ENCODE data around the gene FXN. TPM values are rescaled to one million over a fixed set of nuclear protein-coding genes. Genes with fewer than 3 reads are reported as not detected.
A peak's percentile ranks its signal among the peaks of the same experiment; 100 is the strongest.

Gene FXN
- total and polyA plus RNA-seq, 3 experiments from 2014 or later, result 30.0 to 56.1 (median 31.1) TPM

DNA sequence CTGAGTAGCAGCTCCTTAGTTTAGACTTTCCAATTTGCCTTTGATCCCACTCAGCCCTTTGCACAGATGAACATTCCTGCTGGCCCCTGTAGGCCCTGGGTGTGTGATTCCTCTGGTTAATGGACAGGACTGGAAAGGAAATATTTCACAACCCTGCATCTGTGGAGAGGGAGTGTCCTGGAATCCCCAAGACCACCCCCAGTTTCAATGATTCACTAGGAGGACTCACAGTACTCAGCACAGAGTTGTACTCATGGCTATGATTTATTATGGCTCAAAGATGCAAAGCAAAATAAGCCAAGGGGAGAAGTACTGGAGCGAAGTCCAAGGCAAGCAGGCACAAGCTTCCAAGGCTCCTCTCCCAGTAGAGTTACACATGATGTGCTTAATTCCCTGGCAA lies 96.1 kb downstream of the FXN start:
- Histone ChIP-seq H3K27ac (ENCODE audit: low read depth, low read length) (no peak overlapping the region), H3K4me1 (ENCODE audit: insufficient read depth, low read length) (no peaks in the 10 kb centered on the region), H3K9me3 (ENCODE audit: low read length) (no peaks in the 10 kb centered on the region), H3K4me3 (ENCODE audit: low read length) (no peak overlapping the region), H3K36me3 (ENCODE audit: insufficient read depth, low read length) (no peaks in the 10 kb centered on the region), H3K27me3 (ENCODE audit: insufficient read depth, low read length, poor library complexity, severe bottlenecking) (no peaks in the 10 kb centered on the region)
- no peak for DNase-seq
- H3K9me3 Mint-ChIP-seq, result no peaks in the 10 kb centered on the region
- peaks cover 0 to 5% of the 10 kb centered on the region in 2 donors for H3K27me3 Mint-ChIP-seq
- H3K4me3 Mint-ChIP-seq, result peak overlapping the region in 1 of 7 donors; percentile 23
- peaks cover 0 to 3% (median 0%) of the 10 kb centered on the region in 3 donors for H3K36me3 Mint-ChIP-seq
- H3K4me1 Mint-ChIP-seq, result no peaks in the 10 kb centered on the region
- H3K27ac Mint-ChIP-seq, result no peak overlapping the region
- CTCF ChIA-PET, result interaction anchor here (1.7 kb wide), 1 partner anchor 10 kb away, joined by 5 read pairs; no protein-coding TSS in a partner anchor
- POLR2A ChIA-PET, result no interaction called here

DNA sequence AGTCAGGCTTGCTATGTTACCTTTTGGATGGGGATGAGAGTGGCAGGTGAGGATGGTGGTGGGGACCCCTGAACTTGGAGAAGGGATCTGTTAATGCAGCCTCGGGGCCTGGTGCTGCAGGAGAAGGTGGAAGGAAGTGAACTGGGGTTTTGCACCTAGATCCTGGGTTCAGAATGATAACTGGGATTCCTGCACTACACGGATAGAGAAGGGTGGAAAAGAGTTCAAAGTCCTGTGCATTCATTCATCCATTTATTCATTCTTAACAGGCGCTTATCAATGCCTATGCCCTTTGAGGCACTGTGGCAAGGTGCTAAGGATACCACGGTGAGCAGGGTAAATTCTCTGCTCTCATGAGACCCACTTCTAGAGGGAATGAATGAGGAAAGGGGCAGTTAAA lies 96.8 kb downstream of the FXN start:
- H3K27ac ChIP-seq (ENCODE audit: low read depth, low read length), result no peak overlapping the region
- no peaks in the 10 kb centered on the region for H3K36me3 ChIP-seq (ENCODE audit: insufficient read depth, low read length)
- H3K4me1 ChIP-seq (ENCODE audit: insufficient read depth, low read length), result no peaks in the 10 kb centered on the region
- Mint-ChIP-seq H3K4me3 (no peak overlapping the region), H3K27ac (no peak overlapping the region), H3K36me3 (peaks cover 0 to 3% (median 0%) of the 10 kb centered on the region in 3 donors), H3K4me1 (no peaks in the 10 kb centered on the region), H3K9me3 (no peaks in the 10 kb centered on the region), H3K27me3 (peaks cover 0 to 5% of the 10 kb centered on the region in 2 donors)
- POLR2A ChIA-PET, result no interaction called here
- DNase-seq, result no peak
- H3K9me3 ChIP-seq (ENCODE audit: low read length), result no peaks in the 10 kb centered on the region
- no peak overlapping the region for H3K4me3 ChIP-seq (ENCODE audit: low read length)
- H3K27me3 ChIP-seq (ENCODE audit: insufficient read depth, low read length, poor library complexity, severe bottlenecking), result no peaks in the 10 kb centered on the region
- CTCF ChIA-PET, result interaction anchor here (1.7 kb wide), 1 partner anchor 10 kb away, joined by 5 read pairs; no protein-coding TSS in a partner anchor

DNA sequence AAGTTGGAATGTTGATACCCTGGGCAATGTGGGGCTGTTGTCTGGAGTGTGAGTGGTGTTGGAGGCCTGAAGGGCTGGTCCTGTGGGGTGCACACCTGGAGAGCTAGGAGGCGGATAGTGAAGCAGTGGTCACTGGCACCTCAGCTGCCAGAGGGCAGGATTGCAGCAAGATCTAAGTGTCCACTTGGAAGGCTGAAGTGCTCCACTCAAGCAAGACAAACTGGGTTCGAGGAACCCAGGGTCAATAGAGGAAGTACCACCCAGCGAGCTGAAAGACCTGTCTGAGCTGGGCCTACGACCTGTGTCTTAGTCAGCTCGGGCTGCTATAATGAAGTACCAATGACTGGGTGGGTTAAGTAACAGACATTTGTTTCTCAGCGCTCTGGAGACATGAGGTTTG lies 98.9 kb downstream of the FXN start:
- H3K27ac ChIP-seq (ENCODE audit: low read depth, low read length), result no peak overlapping the region
- H3K27me3 ChIP-seq (ENCODE audit: insufficient read depth, low read length, poor library complexity, severe bottlenecking), result no peaks in the 10 kb centered on the region
- DNase-seq, result no peak
- H3K36me3 Mint-ChIP-seq, result peaks cover 0 to 6% (median 0%) of the 10 kb centered on the region in 3 donors
- H3K4me3 ChIP-seq (ENCODE audit: low read length), result no peak overlapping the region
- POLR2A ChIA-PET, result no interaction called here
- H3K4me1 ChIP-seq (ENCODE audit: insufficient read depth, low read length), result no peaks in the 10 kb centered on the region
- CTCF ChIA-PET, result no interaction called here
- H3K27ac Mint-ChIP-seq, result peak overlapping the region in 1 of 8 donors; percentile 49
- no peak overlapping the region for H3K4me3 Mint-ChIP-seq
- H3K9me3 ChIP-seq (ENCODE audit: low read length), result no peaks in the 10 kb centered on the region
- no peaks in the 10 kb centered on the region for H3K9me3 Mint-ChIP-seq
- no peaks in the 10 kb centered on the region for H3K36me3 ChIP-seq (ENCODE audit: insufficient read depth, low read length)
- no peaks in the 10 kb centered on the region for H3K27me3 Mint-ChIP-seq
- H3K4me1 Mint-ChIP-seq, result no peaks in the 10 kb centered on the region

DNA sequence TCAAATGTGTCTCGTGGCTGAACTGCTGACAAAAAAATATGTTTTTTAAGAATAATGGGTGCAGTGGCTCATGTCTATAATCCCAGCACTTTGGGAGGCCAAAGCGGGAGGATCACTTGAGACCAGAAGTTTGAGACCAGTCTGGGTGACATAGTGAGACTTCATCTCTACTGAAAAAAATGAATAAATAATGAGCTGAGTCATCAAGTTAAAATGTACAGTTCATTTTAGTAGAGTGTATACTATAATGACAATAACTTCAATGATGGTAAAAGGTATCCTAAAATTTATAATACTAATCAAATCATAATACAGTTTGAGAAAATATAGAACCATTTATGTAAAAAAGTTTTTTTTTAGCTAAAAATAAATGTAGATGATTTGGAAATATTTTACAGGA lies 100.6 kb downstream of the FXN start:
- Histone ChIP-seq H3K9me3 (ENCODE audit: low read length) (no peaks in the 10 kb centered on the region), H3K27me3 (ENCODE audit: insufficient read depth, low read length, poor library complexity, severe bottlenecking) (no peaks in the 10 kb centered on the region), H3K4me1 (ENCODE audit: insufficient read depth, low read length) (no peaks in the 10 kb centered on the region), H3K4me3 (ENCODE audit: low read length) (no peak overlapping the region), H3K36me3 (ENCODE audit: insufficient read depth, low read length) (no peaks in the 10 kb centered on the region), H3K27ac (ENCODE audit: low read depth, low read length) (no peak overlapping the region)
- Mint-ChIP-seq H3K36me3 (peaks cover 0 to 6% (median 0%) of the 10 kb centered on the region in 3 donors), H3K4me1 (no peaks in the 10 kb centered on the region), H3K4me3 (no peak overlapping the region), H3K27me3 (no peaks in the 10 kb centered on the region), H3K9me3 (no peaks in the 10 kb centered on the region), H3K27ac (no peak overlapping the region)
- ChIA-PET POLR2A (no interaction called here), CTCF (no interaction called here)
- DNase-seq, result no peak

DNA sequence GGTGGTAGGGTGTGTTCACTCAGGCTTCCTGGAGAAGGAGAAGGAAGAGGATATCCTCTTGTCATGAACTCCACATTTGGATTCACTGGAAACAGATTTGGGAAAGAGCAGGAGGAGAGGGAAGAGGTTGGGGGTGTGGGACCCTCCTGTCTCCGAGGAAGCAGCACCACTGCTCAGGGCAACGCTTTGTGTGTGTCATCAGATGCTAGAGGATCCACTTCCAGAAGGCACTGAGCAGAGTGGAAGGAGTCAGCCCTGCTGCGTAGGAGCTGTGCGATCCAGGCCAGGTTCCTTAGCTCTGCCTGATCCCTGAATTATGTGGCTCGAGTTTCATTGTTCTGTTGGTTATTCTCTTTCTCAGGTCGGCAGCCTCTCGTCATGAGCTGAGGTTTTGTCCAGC lies 101.2 kb downstream of the FXN start:
- no peak for DNase-seq
- Mint-ChIP-seq H3K27me3 (no peaks in the 10 kb centered on the region), H3K9me3 (no peaks in the 10 kb centered on the region), H3K4me3 (no peak overlapping the region), H3K36me3 (peaks cover 0 to 6% (median 0%) of the 10 kb centered on the region in 3 donors), H3K4me1 (no peaks in the 10 kb centered on the region), H3K27ac (peak overlapping the region in 1 of 8 donors; percentile 92)
- ChIA-PET POLR2A (no interaction called here), CTCF (no interaction called here)
- no peak overlapping the region for H3K4me3 ChIP-seq (ENCODE audit: low read length)
- no peaks in the 10 kb centered on the region for H3K4me1 ChIP-seq (ENCODE audit: insufficient read depth, low read length)
- no peaks in the 10 kb centered on the region for H3K27me3 ChIP-seq (ENCODE audit: insufficient read depth, low read length, poor library complexity, severe bottlenecking)
- H3K27ac ChIP-seq (ENCODE audit: low read depth, low read length), result no peak overlapping the region
- H3K36me3 ChIP-seq (ENCODE audit: insufficient read depth, low read length), result no peaks in the 10 kb centered on the region
- no peaks in the 10 kb centered on the region for H3K9me3 ChIP-seq (ENCODE audit: low read length)

DNA sequence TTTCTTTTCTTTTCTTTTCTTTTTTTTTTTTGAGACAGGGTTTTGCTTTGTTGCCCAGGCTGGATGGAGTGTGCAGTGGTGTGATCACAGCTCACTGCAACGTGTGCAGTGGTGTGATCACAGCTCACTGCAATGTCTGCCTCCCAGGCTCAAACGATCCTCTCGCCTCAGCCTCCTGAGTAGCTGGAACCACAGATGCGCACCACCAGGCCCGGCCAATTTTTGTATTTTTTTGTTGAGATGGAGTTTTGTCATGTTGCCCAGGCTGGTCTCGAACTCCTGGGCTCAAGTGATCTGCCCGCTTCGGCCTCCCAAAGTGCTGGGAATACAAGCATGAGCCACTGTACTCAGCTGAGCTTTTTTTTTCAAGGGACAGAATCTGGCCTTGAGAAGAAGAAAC lies 101.8 kb downstream of the FXN start:
- no peak overlapping the region for H3K27ac ChIP-seq (ENCODE audit: low read depth, low read length)
- no peaks in the 10 kb centered on the region for H3K36me3 ChIP-seq (ENCODE audit: insufficient read depth, low read length)
- DNase-seq, result no peak
- Mint-ChIP-seq H3K9me3 (no peaks in the 10 kb centered on the region), H3K36me3 (peaks cover 0 to 6% (median 0%) of the 10 kb centered on the region in 3 donors), H3K27ac (peak overlapping the region in 1 of 8 donors; percentile 92), H3K4me1 (no peaks in the 10 kb centered on the region), H3K27me3 (no peaks in the 10 kb centered on the region), H3K4me3 (no peak overlapping the region)
- no peaks in the 10 kb centered on the region for H3K27me3 ChIP-seq (ENCODE audit: insufficient read depth, low read length, poor library complexity, severe bottlenecking)
- no peaks in the 10 kb centered on the region for H3K9me3 ChIP-seq (ENCODE audit: low read length)
- no peaks in the 10 kb centered on the region for H3K4me1 ChIP-seq (ENCODE audit: insufficient read depth, low read length)
- H3K4me3 ChIP-seq (ENCODE audit: low read length), result no peak overlapping the region
- ChIA-PET CTCF (no interaction called here), POLR2A (no interaction called here)

DNA sequence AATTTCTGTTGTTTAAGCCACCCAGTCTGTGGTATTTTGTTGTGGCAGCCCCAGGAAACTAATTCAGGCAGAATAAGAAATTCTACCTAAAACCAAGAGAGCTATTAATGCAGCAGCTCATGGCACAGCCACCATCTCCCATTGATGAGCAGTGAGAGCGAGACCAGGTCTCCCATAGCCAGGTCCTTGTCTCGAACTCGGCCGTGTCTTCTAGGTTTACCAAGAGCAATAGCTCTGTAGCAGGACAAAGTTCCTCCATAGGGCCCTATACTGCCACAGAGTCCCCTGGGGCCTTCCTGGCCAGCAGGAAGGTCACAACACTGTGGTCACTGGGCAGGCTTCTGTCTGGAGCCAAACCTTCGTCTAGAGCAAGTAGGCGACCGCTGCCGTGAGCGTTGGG lies 104.0 kb downstream of the FXN start:
- Mint-ChIP-seq H3K4me3 (no peak overlapping the region), H3K27ac (no peak overlapping the region), H3K27me3 (no peaks in the 10 kb centered on the region), H3K4me1 (no peaks in the 10 kb centered on the region), H3K9me3 (no peaks in the 10 kb centered on the region), H3K36me3 (peaks cover 0 to 5% (median 0%) of the 10 kb centered on the region in 3 donors)
- no peaks in the 10 kb centered on the region for H3K27me3 ChIP-seq (ENCODE audit: insufficient read depth, low read length, poor library complexity, severe bottlenecking)
- no peak for DNase-seq
- no peaks in the 10 kb centered on the region for H3K36me3 ChIP-seq (ENCODE audit: insufficient read depth, low read length)
- no peak overlapping the region for H3K27ac ChIP-seq (ENCODE audit: low read depth, low read length)
- no peak overlapping the region for H3K4me3 ChIP-seq (ENCODE audit: low read length)
- no peaks in the 10 kb centered on the region for H3K4me1 ChIP-seq (ENCODE audit: insufficient read depth, low read length)
- H3K9me3 ChIP-seq (ENCODE audit: low read length), result no peaks in the 10 kb centered on the region
- ChIA-PET POLR2A (no interaction called here), CTCF (interaction anchor here (0.9 kb wide), 1 partner anchor 53 kb away, joined by 3 read pairs; no protein-coding TSS in a partner anchor)

DNA sequence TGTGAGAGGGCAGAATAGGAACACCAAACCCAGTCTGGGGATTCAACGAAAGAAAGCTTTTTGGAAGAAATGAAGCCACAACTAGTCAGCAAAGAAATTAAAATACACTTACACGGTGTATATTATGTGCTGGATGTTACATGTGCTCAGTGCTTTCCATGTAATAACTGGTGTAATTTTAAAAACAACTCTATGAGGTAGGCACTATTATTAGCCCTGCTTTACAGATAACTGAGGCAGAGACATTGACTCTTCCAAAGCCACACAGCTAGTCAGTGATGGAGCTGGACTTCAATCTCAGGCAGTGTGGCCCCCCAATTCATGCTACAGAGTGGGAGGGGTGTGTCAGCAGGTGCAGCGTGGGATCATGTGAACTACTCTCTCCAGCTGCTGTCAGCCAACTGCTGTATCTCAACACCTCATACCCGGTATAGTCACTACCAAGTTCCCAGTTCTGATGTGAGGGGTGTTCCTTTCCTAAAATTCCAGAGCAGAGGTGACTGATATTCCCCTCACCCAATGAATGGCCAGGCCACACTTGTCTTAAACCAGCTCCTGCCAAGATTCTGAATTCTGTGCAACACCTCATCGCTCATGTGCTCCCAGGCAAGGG lies 104.7 kb downstream of the FXN start:
- ChIA-PET CTCF (interaction anchor here (0.9 kb wide), 1 partner anchor 53 kb away, joined by 3 read pairs; no protein-coding TSS in a partner anchor), POLR2A (no interaction called here)
- DNase-seq, result no peak
- no peak overlapping the region for H3K27ac Mint-ChIP-seq
- H3K36me3 Mint-ChIP-seq, result peaks cover 0 to 3% (median 0%) of the 10 kb centered on the region in 3 donors
- Histone ChIP-seq H3K4me3 (ENCODE audit: low read length) (no peak overlapping the region), H3K27ac (ENCODE audit: low read depth, low read length) (no peak overlapping the region), H3K9me3 (ENCODE audit: low read length) (no peaks in the 10 kb centered on the region), H3K4me1 (ENCODE audit: insufficient read depth, low read length) (no peaks in the 10 kb centered on the region), H3K27me3 (ENCODE audit: insufficient read depth, low read length, poor library complexity, severe bottlenecking) (no peaks in the 10 kb centered on the region), H3K36me3 (ENCODE audit: insufficient read depth, low read length) (no peaks in the 10 kb centered on the region)
- no peak overlapping the region for H3K4me3 Mint-ChIP-seq
- no peaks in the 10 kb centered on the region for H3K27me3 Mint-ChIP-seq
- no peaks in the 10 kb centered on the region for H3K9me3 Mint-ChIP-seq
- H3K4me1 Mint-ChIP-seq, result no peaks in the 10 kb centered on the region

Data from CD8-positive, alpha-beta memory T cell (primary cell).